Parathyroid adenoma (tissue), 2 donors: ENCODE data around the gene SGSH.

Experiments
- H2AFZ ChIP-seq: fragments of 300-600 bp; sonication (generic); one replicate; pipeline ENCODE4 v1.7.0; 2017; ENCODE audit warnings: antibody characterized with exemption, mild to moderate bottlenecking
- H3K27ac ChIP-seq: fragments of 300-600 bp; sonication (generic); one replicate; pipeline ENCODE4 v1.7.0; 2017
- H3K27me3 ChIP-seq: fragments of 300-600 bp; sonication (generic); one replicate; pipeline ENCODE4 v1.7.0; 2017; ENCODE audit warnings: low read length; ENCODE audit not compliant: control insufficient read depth, insufficient read depth
- H3K36me3 ChIP-seq: fragments of 300-600 bp; sonication (generic); one replicate; pipeline ENCODE4 v1.7.0; 2017; ENCODE audit warnings: low read length; ENCODE audit not compliant: control insufficient read depth, insufficient read depth
- H3K4me1 ChIP-seq: fragments of 300-600 bp; sonication (generic); one replicate; pipeline ENCODE4 v1.7.0; 2017; ENCODE audit warnings: control low read depth
- H3K4me2 ChIP-seq: fragments of 300-600 bp; sonication (generic); one replicate; pipeline ENCODE4 v1.7.0; 2017; ENCODE audit warnings: low read length
- H3K4me3 ChIP-seq: fragments of 300-600 bp; sonication (generic); one replicate; pipeline ENCODE4 v1.7.0; 2017; ENCODE audit warnings: low read depth, low read length
- H3K79me2 ChIP-seq: fragments of 300-600 bp; sonication (generic); one replicate; pipeline ENCODE4 v1.7.0; 2017; ENCODE audit warnings: control low read depth
- H3K9ac ChIP-seq: fragments of 300-600 bp; sonication (generic); one replicate; pipeline ENCODE4 v1.7.0; 2017; ENCODE audit warnings: mild to moderate bottlenecking
- H3K9me3 ChIP-seq: fragments of 300-600 bp; sonication (generic); one replicate; pipeline ENCODE4 v1.7.0; 2017; ENCODE audit warnings: low read length; ENCODE audit not compliant: control insufficient read depth
- TF ChIP-seq, protein P1 (sequence below): fragments of 300-600 bp; sonication (generic); IDR thresholded peaks from one replicate; pipeline ENCODE4 v1.7.0; 2017; ENCODE audit warnings: antibody characterized with exemption, mild to moderate bottlenecking
- donor health status: primary hyperparathyroidism.

SGSH gene

DNA sequence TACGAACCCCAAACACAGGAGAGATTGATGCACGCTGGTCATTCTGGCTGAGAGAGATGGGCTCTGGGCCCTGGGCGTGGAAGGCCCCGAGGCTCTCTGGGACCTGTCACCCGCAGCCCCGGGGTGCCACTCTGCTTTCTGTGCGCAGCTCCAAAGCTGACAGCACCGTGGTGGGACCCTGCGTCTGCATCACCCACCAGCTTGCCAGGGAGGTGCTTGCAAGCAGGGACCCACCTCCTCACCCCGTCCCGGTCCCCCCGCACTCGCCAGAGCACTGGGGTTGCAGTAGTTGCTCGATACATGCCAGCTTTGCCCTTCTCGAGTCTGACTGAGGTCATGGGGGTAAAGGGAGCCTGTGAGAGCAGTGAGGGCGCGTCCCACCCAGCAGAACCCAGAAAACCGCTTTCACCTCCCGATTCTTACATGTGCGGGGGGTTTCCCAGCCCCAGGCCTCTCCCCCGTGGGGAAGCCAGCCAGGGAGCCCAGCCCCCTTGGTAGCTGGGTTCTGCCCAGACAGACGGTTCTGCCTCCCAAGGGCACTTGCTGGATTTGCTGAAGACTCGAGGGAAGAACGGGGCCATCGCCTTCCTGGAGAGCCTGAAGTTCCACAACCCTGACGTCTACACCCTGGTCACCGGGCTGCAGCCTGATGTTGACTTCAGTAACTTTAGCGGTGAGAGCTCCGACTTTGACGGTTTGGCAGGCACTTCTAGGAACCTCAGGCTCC lies 37.9 kb downstream of the SGSH start:
- no peak overlapping the region for H3K9ac ChIP-seq
- H3K4me1 ChIP-seq, result no peaks in the 10 kb centered on the region
- H3K4me2 ChIP-seq, result no peak overlapping the region
- H3K27ac ChIP-seq, result no peak overlapping the region
- H3K36me3 ChIP-seq, result no peaks in the 10 kb centered on the region
- no peak overlapping the region for H2AFZ ChIP-seq
- H3K79me2 ChIP-seq, result no peaks in the 10 kb centered on the region
- H3K9me3 ChIP-seq, result no peaks in the 10 kb centered on the region
- TF ChIP-seq, protein P1, sequence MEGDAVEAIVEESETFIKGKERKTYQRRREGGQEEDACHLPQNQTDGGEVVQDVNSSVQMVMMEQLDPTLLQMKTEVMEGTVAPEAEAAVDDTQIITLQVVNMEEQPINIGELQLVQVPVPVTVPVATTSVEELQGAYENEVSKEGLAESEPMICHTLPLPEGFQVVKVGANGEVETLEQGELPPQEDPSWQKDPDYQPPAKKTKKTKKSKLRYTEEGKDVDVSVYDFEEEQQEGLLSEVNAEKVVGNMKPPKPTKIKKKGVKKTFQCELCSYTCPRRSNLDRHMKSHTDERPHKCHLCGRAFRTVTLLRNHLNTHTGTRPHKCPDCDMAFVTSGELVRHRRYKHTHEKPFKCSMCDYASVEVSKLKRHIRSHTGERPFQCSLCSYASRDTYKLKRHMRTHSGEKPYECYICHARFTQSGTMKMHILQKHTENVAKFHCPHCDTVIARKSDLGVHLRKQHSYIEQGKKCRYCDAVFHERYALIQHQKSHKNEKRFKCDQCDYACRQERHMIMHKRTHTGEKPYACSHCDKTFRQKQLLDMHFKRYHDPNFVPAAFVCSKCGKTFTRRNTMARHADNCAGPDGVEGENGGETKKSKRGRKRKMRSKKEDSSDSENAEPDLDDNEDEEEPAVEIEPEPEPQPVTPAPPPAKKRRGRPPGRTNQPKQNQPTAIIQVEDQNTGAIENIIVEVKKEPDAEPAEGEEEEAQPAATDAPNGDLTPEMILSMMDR, result no peak
- H3K4me3 ChIP-seq, result no peak overlapping the region
- no peaks in the 10 kb centered on the region for H3K27me3 ChIP-seq

DNA sequence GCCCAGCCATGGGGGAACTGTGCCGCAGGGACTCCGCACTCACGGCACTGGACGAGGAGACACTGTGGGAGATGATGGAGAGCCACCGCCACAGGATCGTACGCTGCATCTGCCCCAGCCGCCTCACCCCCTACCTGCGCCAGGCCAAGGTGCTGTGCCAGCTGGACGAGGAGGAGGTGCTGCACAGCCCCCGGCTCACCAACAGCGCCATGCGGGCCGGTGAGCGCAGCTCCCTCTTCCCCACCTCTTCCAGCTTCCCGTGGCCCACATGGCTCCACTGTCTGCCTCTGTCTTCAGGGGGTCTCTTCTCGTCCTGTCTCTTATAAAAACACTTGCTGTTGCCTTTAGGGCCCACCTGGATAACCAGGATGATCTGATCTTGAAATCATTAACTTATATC lies 38.7 kb downstream of the SGSH start:
- Histone ChIP-seq H2AFZ (no peak overlapping the region), H3K4me2 (no peak overlapping the region), H3K9ac (no peak overlapping the region), H3K9me3 (no peaks in the 10 kb centered on the region), H3K4me3 (no peak overlapping the region), H3K79me2 (no peaks in the 10 kb centered on the region), H3K27me3 (no peaks in the 10 kb centered on the region), H3K36me3 (no peaks in the 10 kb centered on the region), H3K4me1 (no peaks in the 10 kb centered on the region), H3K27ac (no peak overlapping the region)
- TF ChIP-seq, protein P1, result no peak

DNA sequence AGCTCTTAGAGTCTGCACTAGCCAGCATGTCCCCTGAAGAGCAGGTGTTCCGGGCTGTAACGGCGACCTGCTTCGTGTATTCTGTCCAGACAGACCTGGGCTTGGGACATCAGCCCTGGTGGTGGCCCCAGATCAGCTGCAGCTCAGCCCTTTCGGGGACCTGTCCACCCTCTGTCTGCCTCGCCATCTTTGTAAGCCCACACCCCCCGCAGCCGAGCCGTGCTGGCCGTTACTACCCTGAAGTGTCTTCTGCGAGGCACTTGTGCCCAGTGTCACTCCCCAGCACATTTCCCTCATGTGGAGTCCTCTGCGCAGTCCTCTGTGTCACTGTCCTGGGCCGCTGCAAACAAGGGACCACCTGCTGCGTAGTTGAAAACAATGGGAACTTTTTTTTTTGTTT lies 39.9 kb downstream of the SGSH start:
- H3K4me1 ChIP-seq, result no peaks in the 10 kb centered on the region
- no peaks in the 10 kb centered on the region for H3K36me3 ChIP-seq
- H3K79me2 ChIP-seq, result no peaks in the 10 kb centered on the region
- H3K9me3 ChIP-seq, result no peaks in the 10 kb centered on the region
- no peak overlapping the region for H2AFZ ChIP-seq
- H3K4me3 ChIP-seq, result no peak overlapping the region
- H3K27ac ChIP-seq, result no peak overlapping the region
- TF ChIP-seq, protein P1, result no peak
- no peaks in the 10 kb centered on the region for H3K27me3 ChIP-seq
- no peak overlapping the region for H3K9ac ChIP-seq
- no peak overlapping the region for H3K4me2 ChIP-seq

DNA sequence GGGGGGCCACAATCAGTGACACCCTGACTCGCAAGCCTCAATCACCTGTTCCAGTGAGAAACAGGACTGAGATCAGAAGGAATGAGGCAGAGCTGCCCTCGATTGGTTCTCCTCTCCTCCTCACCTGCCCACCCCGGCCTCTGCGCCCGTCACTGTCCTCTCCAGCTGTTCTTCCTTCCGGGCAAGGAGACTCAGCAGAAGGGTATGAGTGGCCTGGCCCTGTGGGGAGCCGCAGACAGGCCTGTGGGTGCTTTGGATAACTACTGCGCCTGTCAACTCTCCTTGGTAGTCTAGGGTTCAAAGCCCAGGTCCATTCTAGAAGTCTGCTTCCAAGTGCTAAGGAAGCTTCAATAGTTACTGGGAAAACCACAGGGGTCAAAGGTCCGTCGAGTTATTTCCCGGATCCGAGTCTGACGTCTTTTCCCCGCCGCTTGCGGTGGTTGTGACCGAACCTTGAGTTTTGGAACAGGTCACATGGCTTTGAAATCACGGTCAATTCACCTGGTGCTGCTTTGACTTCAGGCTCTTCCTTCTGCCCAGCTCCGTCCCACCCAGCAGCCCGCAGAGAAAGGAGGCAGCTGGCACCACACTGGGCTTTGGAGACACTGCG lies 42.0 kb downstream of the SGSH start:
- H3K4me3 ChIP-seq, result no peak overlapping the region
- no peaks in the 10 kb centered on the region for H3K79me2 ChIP-seq
- no peaks in the 10 kb centered on the region for H3K27me3 ChIP-seq
- no peak overlapping the region for H3K27ac ChIP-seq
- H3K9me3 ChIP-seq, result no peaks in the 10 kb centered on the region
- no peak overlapping the region for H3K9ac ChIP-seq
- no peak overlapping the region for H3K4me2 ChIP-seq
- H3K36me3 ChIP-seq, result no peaks in the 10 kb centered on the region
- TF ChIP-seq, protein P1, result no peak
- no peak overlapping the region for H2AFZ ChIP-seq
- no peaks in the 10 kb centered on the region for H3K4me1 ChIP-seq

DNA sequence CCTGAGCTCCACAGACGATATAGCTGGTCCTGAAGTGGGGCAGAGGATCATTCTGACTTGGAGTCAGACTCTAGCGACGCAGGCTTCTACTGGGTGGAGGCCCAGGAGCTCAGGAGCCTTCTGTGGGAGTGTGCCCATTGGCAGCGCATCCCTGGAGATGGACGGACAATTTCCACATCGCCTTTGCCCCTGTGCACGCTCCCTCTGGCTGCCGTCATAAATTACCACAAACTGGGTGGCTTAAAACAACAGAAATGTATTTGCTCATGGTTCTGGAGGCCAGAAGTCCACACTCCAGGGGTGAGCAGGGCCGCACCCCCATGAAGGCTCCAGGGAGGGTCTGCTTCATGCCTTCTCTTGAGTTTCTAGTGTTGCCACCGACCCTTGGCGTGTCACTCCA lies 43.4 kb downstream of the SGSH start:
- no peak overlapping the region for H3K4me3 ChIP-seq
- H3K4me2 ChIP-seq, result no peak overlapping the region
- H2AFZ ChIP-seq, result no peak overlapping the region
- no peaks in the 10 kb centered on the region for H3K79me2 ChIP-seq
- H3K9ac ChIP-seq, result no peak overlapping the region
- TF ChIP-seq, protein P1, result no peak
- no peaks in the 10 kb centered on the region for H3K27me3 ChIP-seq
- no peaks in the 10 kb centered on the region for H3K9me3 ChIP-seq
- no peak overlapping the region for H3K27ac ChIP-seq
- no peaks in the 10 kb centered on the region for H3K36me3 ChIP-seq
- no peaks in the 10 kb centered on the region for H3K4me1 ChIP-seq
